OCI-LY1 (cell line): ENCODE measurements around the gene MAD1L1.

ENCODE experiments used
- H2AFZ ChIP-seq: fragments of 200-600 bp; sonication (generic), shearing (Covaris generic); 2 replicates; pipeline ENCODE4 v1.6.0; 2014; ENCODE audit warnings: antibody characterized with exemption, mild to moderate bottlenecking, low read length
- H3F3A ChIP-seq: fragments of 200-600 bp; sonication (generic), shearing (Covaris generic); 2 replicates; pipeline ENCODE4 v1.6.0; 2014; ENCODE audit warnings: mild to moderate bottlenecking, antibody characterized with exemption, low read length, moderate library complexity; ENCODE audit not compliant: insufficient read depth
- H3K27ac ChIP-seq: fragments of 200-600 bp; sonication (generic); 2 replicates; pipeline ENCODE4 v1.5.1; 2014; ENCODE audit warnings: low read length, mixed run types, mild to moderate bottlenecking, low read depth; ENCODE audit not compliant: poor library complexity, severe bottlenecking
- H3K27me3 ChIP-seq: fragments of 200-600 bp; sonication (generic); 2 replicates; pipeline ENCODE4 v1.6.0; 2014; ENCODE audit warnings: antibody characterized with exemption, mild to moderate bottlenecking, low read length, moderate library complexity; ENCODE audit not compliant: insufficient read depth
- H3K36me3 ChIP-seq: fragments of 200-600 bp; sonication (generic); 2 replicates; pipeline ENCODE4 v1.6.1; 2014; ENCODE audit warnings: mild to moderate bottlenecking, antibody characterized with exemption, low read length, moderate library complexity, mixed read lengths; ENCODE audit not compliant: insufficient read depth
- H3K4me1 ChIP-seq: fragments of 200-600 bp; sonication (generic); 2 replicates; pipeline ENCODE4 v1.5.1; 2014; ENCODE audit warnings: mild to moderate bottlenecking, low read length, moderate library complexity; ENCODE audit not compliant: insufficient read depth, severe bottlenecking
- H3K4me2 ChIP-seq: fragments of 200-600 bp; sonication (generic), shearing (Covaris generic); 2 replicates; pipeline ENCODE4 v1.6.1; 2014; ENCODE audit warnings: low read length
- H3K4me3 ChIP-seq: fragments of 200-600 bp; sonication (generic); 2 replicates; pipeline ENCODE4 v1.5.1; 2014; ENCODE audit warnings: low read length, low read depth, mild to moderate bottlenecking, mixed read lengths; ENCODE audit not compliant: poor library complexity, severe bottlenecking
- H3K79me2 ChIP-seq: fragments of 200-600 bp; shearing (Covaris generic); 2 replicates; pipeline ENCODE4 v1.6.1; 2016; ENCODE audit warnings: mixed run types, low read length, mixed read lengths; ENCODE audit not compliant: insufficient read depth
- H3K9ac ChIP-seq: fragments of 200-600 bp; sonication (generic), shearing (Covaris generic); 2 replicates; pipeline ENCODE4 v1.6.1; 2014; ENCODE audit warnings: mild to moderate bottlenecking, low read length, mixed read lengths
- H3K9me2 ChIP-seq: fragments of 200-600 bp; sonication (generic), shearing (Covaris generic); 2 replicates; pipeline ENCODE4 v1.6.1; 2014; ENCODE audit warnings: low read depth, mild to moderate bottlenecking, low read length, mixed read lengths
- H3K9me3 ChIP-seq: fragments of 200-600 bp; shearing (Covaris generic); 2 replicates; pipeline ENCODE4 v1.6.1; 2014; ENCODE audit warnings: low read length, mixed read lengths
- H4K20me1 ChIP-seq: fragments of 200-600 bp; sonication (generic), shearing (Covaris generic); 2 replicates; pipeline ENCODE4 v1.6.0; 2016; ENCODE audit warnings: mild to moderate bottlenecking, low read length; ENCODE audit not compliant: insufficient read depth
- EZH2 ChIP-seq: fragments of 200-600 bp; sonication (generic), shearing (Covaris generic); IDR thresholded peaks from 2 replicates; pipeline ENCODE4 v1.8.0; 2017; ENCODE audit warnings: borderline replicate concordance, mixed run types, mild to moderate bottlenecking, antibody characterized with exemption, low read length, moderate library complexity, mixed read lengths
- TF ChIP-seq, protein P1 (sequence below): fragments of 200-600 bp; sonication (generic), shearing (Covaris generic); IDR thresholded peaks from 2 replicates; pipeline ENCODE4 v1.5.1; 2017; ENCODE audit warnings: mild to moderate bottlenecking, antibody characterized with exemption, low read length, moderate library complexity, mixed read lengths

Gene MAD1L1

DNA sequence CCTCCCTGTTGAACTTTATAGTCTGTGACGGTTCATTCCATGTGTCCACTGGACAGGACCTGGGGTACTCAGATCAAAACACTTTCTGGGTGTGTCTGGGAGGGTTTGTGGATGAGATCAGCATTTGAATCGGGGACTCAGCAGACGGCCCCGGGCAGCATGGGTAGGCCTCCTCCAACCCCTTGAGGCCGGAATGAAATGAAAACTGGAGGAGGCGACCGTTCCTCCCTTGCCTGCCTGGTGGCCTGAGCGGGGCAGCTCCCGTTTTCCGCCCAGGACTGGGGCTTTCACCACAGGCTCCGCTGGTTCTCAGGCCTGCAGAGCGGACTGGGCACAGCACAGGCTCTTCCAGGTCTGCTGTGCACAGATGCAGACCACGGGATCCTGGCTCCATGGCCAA lies 247.7 kb downstream of the MAD1L1 start:
- H3K4me3 ChIP-seq, result no peak overlapping the region
- no peaks in the 10 kb centered on the region for H3K27me3 ChIP-seq
- H3K9me3 ChIP-seq, result no peaks in the 10 kb centered on the region
- no peaks in the 10 kb centered on the region for H3K9me2 ChIP-seq
- H3K79me2 ChIP-seq, result no peaks in the 10 kb centered on the region
- H4K20me1 ChIP-seq, result no peaks in the 10 kb centered on the region
- H2AFZ ChIP-seq, result no peak overlapping the region
- 0 out of 2 replicates have a peak, but pooled peaks cover 5% of the 10 kb centered on the region for H3K36me3 ChIP-seq
- TF ChIP-seq EZH2, result no peak
- TF ChIP-seq, protein P1, sequence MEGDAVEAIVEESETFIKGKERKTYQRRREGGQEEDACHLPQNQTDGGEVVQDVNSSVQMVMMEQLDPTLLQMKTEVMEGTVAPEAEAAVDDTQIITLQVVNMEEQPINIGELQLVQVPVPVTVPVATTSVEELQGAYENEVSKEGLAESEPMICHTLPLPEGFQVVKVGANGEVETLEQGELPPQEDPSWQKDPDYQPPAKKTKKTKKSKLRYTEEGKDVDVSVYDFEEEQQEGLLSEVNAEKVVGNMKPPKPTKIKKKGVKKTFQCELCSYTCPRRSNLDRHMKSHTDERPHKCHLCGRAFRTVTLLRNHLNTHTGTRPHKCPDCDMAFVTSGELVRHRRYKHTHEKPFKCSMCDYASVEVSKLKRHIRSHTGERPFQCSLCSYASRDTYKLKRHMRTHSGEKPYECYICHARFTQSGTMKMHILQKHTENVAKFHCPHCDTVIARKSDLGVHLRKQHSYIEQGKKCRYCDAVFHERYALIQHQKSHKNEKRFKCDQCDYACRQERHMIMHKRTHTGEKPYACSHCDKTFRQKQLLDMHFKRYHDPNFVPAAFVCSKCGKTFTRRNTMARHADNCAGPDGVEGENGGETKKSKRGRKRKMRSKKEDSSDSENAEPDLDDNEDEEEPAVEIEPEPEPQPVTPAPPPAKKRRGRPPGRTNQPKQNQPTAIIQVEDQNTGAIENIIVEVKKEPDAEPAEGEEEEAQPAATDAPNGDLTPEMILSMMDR, result no peak
- no peak overlapping the region for H3K4me2 ChIP-seq
- H3K9ac ChIP-seq, result no peak overlapping the region
- peaks cover 16% of the 10 kb centered on the region for H3K4me1 ChIP-seq
- no peaks in the 10 kb centered on the region; the same call in 1 of the 2 replicates for H3F3A ChIP-seq
- no peak overlapping the region for H3K27ac ChIP-seq

DNA sequence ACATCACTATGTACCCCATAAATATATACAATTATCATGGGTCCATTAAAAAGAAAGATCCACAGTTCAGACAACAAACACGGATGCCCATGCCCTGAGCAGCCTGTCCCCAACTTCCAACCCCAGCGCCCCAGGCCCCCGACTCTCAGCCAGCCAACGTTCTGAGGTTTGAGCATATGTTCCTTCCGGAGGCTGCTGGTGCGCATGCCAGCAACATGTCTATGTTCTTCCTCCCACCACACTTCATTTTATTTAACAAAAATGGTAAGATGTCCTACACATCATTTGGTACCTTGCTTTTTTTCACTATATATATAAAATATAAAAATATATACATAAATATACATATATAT lies 250.9 kb downstream of the MAD1L1 start:
- peaks cover 16% of the 10 kb centered on the region for H3K4me1 ChIP-seq

DNA sequence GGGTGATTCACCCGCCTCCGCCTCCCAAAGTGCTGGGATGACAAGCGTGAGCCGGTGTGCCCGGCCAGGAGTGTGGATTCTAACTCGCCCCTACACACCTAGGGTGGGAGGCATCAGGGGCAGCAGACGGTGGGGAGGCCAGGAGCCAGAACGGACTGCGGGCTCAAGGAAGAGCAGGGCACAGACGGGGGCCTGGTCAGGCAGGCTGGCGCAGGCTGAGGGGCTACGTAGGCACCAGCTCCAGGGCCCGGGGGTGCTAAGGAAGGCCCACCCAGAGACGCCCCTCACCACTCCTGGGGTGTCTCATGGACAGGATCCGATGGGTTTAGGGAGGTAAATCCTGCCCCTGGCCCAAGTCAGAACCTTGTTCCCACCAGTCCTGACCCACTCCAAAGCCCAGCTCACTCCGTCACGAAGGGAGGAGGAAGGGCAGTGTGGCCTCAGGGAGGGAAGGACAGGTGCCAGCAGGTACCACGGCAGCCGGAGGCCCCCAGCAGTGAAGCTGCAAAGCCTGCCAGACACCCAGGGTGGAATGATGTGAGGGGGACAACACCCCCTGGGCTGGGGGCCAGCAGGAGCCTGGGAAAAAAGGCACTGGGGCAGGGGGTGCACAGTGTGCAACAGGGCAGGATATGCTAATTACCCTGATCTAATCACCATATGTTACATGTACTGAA lies 251.4 kb downstream of the MAD1L1 start:
- Histone ChIP-seq H3K27ac (peak overlapping the region; percentile 30), H3K4me3 (peak overlapping the region; percentile 56)

More for the DNA sequence above, 250.9 kb downstream of the MAD1L1 start:
- H3K4me2 ChIP-seq, result peak overlapping the region; percentile 53
- H3K9ac ChIP-seq, result no peak overlapping the region
- no peak overlapping the region for H3K4me3 ChIP-seq
- TF ChIP-seq, protein P1, result no peak
- no peak for TF ChIP-seq EZH2
- H3K27ac ChIP-seq, result peak overlapping the region; percentile 30
- no peaks in the 10 kb centered on the region; the same call in 1 of the 2 replicates for H3F3A ChIP-seq
- H2AFZ ChIP-seq, result no peak overlapping the region
- no peaks in the 10 kb centered on the region for H3K9me2 ChIP-seq
- H3K79me2 ChIP-seq, result no peaks in the 10 kb centered on the region
- H3K9me3 ChIP-seq, result no peaks in the 10 kb centered on the region
- peaks cover 22% of the 10 kb centered on the region for H3K36me3 ChIP-seq
- H3K27me3 ChIP-seq, result no peaks in the 10 kb centered on the region
- no peaks in the 10 kb centered on the region for H4K20me1 ChIP-seq

More for the DNA sequence above, 251.4 kb downstream of the MAD1L1 start:
- TF ChIP-seq, protein P1, result no peak
- TF ChIP-seq EZH2, result no peak
- Histone ChIP-seq H2AFZ (no peak overlapping the region), H3K4me2 (peak overlapping the region; percentile 53), H4K20me1 (no peaks in the 10 kb centered on the region), H3K36me3 (peaks cover 27% of the 10 kb centered on the region), H3K9me2 (no peaks in the 10 kb centered on the region), H3K9me3 (no peaks in the 10 kb centered on the region), H3K4me1 (peaks cover 16% of the 10 kb centered on the region), H3K27me3 (no peaks in the 10 kb centered on the region), H3F3A (no peaks in the 10 kb centered on the region; the same call in 1 of the 2 replicates), H3K79me2 (no peaks in the 10 kb centered on the region), H3K9ac (peak overlapping the region; percentile 12; the same call in 1 of the 2 replicates)
